OCI-LY1 (cell line): ENCODE results near the gene SRD5A1.

ENCODE experiments used
- H2AFZ ChIP-seq: fragments of 200-600 bp; sonication (generic), shearing (Covaris generic); 2 replicates; pipeline ENCODE4 v1.6.0; 2014; ENCODE audit warnings: antibody characterized with exemption, mild to moderate bottlenecking, low read length
- H3F3A ChIP-seq: fragments of 200-600 bp; sonication (generic), shearing (Covaris generic); 2 replicates; pipeline ENCODE4 v1.6.0; 2014; ENCODE audit warnings: mild to moderate bottlenecking, antibody characterized with exemption, low read length, moderate library complexity; ENCODE audit not compliant: insufficient read depth
- H3K27ac ChIP-seq: fragments of 200-600 bp; sonication (generic); 2 replicates; pipeline ENCODE4 v1.5.1; 2014; ENCODE audit warnings: low read length, mixed run types, mild to moderate bottlenecking, low read depth; ENCODE audit not compliant: poor library complexity, severe bottlenecking
- H3K27me3 ChIP-seq: fragments of 200-600 bp; sonication (generic); 2 replicates; pipeline ENCODE4 v1.6.0; 2014; ENCODE audit warnings: antibody characterized with exemption, mild to moderate bottlenecking, low read length, moderate library complexity; ENCODE audit not compliant: insufficient read depth
- H3K36me3 ChIP-seq: fragments of 200-600 bp; sonication (generic); 2 replicates; pipeline ENCODE4 v1.6.1; 2014; ENCODE audit warnings: mild to moderate bottlenecking, antibody characterized with exemption, low read length, moderate library complexity, mixed read lengths; ENCODE audit not compliant: insufficient read depth
- H3K4me1 ChIP-seq: fragments of 200-600 bp; sonication (generic); 2 replicates; pipeline ENCODE4 v1.5.1; 2014; ENCODE audit warnings: mild to moderate bottlenecking, low read length, moderate library complexity; ENCODE audit not compliant: insufficient read depth, severe bottlenecking
- H3K4me2 ChIP-seq: fragments of 200-600 bp; sonication (generic), shearing (Covaris generic); 2 replicates; pipeline ENCODE4 v1.6.1; 2014; ENCODE audit warnings: low read length
- H3K4me3 ChIP-seq: fragments of 200-600 bp; sonication (generic); 2 replicates; pipeline ENCODE4 v1.5.1; 2014; ENCODE audit warnings: low read length, low read depth, mild to moderate bottlenecking, mixed read lengths; ENCODE audit not compliant: poor library complexity, severe bottlenecking
- H3K79me2 ChIP-seq: fragments of 200-600 bp; shearing (Covaris generic); 2 replicates; pipeline ENCODE4 v1.6.1; 2016; ENCODE audit warnings: mixed run types, low read length, mixed read lengths; ENCODE audit not compliant: insufficient read depth
- H3K9ac ChIP-seq: fragments of 200-600 bp; sonication (generic), shearing (Covaris generic); 2 replicates; pipeline ENCODE4 v1.6.1; 2014; ENCODE audit warnings: mild to moderate bottlenecking, low read length, mixed read lengths
- H3K9me2 ChIP-seq: fragments of 200-600 bp; sonication (generic), shearing (Covaris generic); 2 replicates; pipeline ENCODE4 v1.6.1; 2014; ENCODE audit warnings: low read depth, mild to moderate bottlenecking, low read length, mixed read lengths
- H3K9me3 ChIP-seq: fragments of 200-600 bp; shearing (Covaris generic); 2 replicates; pipeline ENCODE4 v1.6.1; 2014; ENCODE audit warnings: low read length, mixed read lengths
- H4K20me1 ChIP-seq: fragments of 200-600 bp; sonication (generic), shearing (Covaris generic); 2 replicates; pipeline ENCODE4 v1.6.0; 2016; ENCODE audit warnings: mild to moderate bottlenecking, low read length; ENCODE audit not compliant: insufficient read depth
- EZH2 ChIP-seq: fragments of 200-600 bp; sonication (generic), shearing (Covaris generic); IDR thresholded peaks from 2 replicates; pipeline ENCODE4 v1.8.0; 2017; ENCODE audit warnings: borderline replicate concordance, mixed run types, mild to moderate bottlenecking, antibody characterized with exemption, low read length, moderate library complexity, mixed read lengths
- TF ChIP-seq, protein P1 (sequence below): fragments of 200-600 bp; sonication (generic), shearing (Covaris generic); IDR thresholded peaks from 2 replicates; pipeline ENCODE4 v1.5.1; 2017; ENCODE audit warnings: mild to moderate bottlenecking, antibody characterized with exemption, low read length, moderate library complexity, mixed read lengths

Gene SRD5A1

DNA sequence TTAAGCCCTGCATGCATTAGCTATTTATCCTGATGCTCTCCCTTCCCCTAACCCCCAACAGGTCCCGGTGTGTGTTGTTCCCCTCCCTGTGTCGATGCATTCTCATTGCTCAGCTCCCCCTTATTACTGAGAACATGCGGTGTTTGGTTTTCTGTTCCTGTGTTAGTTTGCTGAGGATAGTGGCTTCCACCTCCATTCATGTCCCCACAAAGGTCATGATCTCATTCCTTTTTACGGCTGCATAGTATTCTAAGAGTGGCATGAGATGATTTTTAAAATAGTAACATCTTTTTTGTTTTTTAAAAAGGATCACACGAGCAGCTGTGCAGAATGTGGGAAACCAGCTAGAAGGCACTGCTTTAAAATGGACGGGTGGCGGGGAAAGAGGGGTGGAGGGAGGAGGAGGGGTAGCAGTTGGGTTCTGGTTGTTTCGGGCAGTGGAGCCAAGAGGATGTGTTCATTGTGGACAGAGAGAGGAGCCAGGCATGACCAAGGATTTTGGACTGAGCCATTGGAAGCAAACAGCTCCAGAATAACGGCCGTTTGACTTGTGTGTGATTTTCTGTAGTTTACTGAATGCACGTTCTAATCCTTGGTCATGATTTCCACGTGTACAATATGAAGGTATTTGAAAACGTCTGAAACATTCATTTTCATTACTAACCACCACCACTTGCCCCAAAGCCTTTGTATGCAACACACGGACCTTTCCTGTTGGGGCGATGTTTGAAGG lies 78.3 kb downstream of the SRD5A1 start:
- TF ChIP-seq, protein P1, sequence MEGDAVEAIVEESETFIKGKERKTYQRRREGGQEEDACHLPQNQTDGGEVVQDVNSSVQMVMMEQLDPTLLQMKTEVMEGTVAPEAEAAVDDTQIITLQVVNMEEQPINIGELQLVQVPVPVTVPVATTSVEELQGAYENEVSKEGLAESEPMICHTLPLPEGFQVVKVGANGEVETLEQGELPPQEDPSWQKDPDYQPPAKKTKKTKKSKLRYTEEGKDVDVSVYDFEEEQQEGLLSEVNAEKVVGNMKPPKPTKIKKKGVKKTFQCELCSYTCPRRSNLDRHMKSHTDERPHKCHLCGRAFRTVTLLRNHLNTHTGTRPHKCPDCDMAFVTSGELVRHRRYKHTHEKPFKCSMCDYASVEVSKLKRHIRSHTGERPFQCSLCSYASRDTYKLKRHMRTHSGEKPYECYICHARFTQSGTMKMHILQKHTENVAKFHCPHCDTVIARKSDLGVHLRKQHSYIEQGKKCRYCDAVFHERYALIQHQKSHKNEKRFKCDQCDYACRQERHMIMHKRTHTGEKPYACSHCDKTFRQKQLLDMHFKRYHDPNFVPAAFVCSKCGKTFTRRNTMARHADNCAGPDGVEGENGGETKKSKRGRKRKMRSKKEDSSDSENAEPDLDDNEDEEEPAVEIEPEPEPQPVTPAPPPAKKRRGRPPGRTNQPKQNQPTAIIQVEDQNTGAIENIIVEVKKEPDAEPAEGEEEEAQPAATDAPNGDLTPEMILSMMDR, result no peak
- TF ChIP-seq EZH2, result no peak
- Histone ChIP-seq H3K4me1 (peaks cover 44% of the 10 kb centered on the region), H3F3A (no peaks in the 10 kb centered on the region), H4K20me1 (no peaks in the 10 kb centered on the region), H3K9me2 (no peaks in the 10 kb centered on the region), H3K79me2 (peaks cover 20% of the 10 kb centered on the region; the same call in 1 of the 2 replicates), H3K9me3 (no peaks in the 10 kb centered on the region), H3K9ac (peak overlapping the region; percentile 94), H3K27me3 (no peaks in the 10 kb centered on the region), H2AFZ (no peak overlapping the region), H3K4me2 (peak overlapping the region; percentile 80), H3K36me3 (peaks cover 13% of the 10 kb centered on the region), H3K4me3 (peak overlapping the region; percentile 69), H3K27ac (peak overlapping the region; percentile 83)

DNA sequence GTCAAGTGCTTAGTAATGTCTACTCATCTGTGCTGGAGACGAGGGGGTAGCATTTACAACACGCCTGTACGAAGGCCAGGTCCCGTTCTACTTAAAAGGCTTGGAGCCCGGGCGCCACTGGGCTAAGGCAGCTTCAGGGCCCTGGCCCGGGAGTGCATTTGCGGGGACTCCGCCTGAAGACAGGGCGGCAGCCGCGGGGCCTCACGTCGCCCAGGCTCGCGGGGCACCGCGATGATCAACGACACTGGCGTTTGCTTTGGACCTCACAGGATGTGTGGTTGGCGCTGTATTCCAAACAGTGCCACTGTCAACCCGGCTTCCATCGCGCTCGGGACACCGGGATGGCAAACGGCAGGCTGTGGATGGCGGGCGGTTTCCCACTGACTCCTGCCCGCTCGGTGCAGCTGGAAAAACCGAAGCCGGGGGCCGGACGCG lies 78.9 kb downstream of the SRD5A1 start:
- H3K27me3 ChIP-seq, result no peaks in the 10 kb centered on the region
- peaks cover 19% of the 10 kb centered on the region for H3K36me3 ChIP-seq
- no peak for TF ChIP-seq EZH2
- TF ChIP-seq, protein P1, result no peak; the same call in 1 of the 2 replicates

DNA sequence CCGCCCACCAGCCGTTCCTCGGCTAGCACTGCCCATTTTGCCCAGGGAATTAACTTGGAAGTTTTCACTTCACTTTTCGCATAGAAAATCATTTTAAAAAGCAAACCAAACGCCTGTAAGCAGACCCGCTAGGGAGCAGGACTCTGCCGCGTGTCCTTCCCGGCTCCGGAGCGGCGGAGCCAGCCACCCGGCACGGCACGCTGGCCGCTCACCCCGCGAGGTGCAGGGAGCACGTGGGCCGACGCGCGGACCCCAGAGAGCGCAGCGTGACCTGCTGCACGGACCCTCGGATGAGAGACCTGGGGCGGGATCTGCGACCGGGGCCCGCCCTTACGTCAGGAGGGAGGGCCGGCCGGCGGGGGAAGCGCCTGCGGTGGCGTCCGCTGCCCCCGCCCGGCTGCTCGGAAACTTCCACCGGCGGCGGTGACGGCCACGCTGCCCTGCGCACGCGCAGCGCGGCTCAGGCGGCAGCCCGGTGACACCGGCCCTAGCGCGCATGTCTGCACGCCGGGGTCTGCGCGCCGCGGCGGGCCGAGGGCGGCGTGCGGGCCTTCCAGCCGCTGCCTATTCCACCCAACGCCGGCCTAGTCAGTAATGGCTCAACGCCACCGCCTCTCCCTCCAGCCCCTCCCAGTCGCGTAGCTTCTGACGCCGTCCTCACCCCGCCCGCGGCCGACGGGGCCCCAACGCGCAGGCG lies 79.5 kb downstream of the SRD5A1 start:
- Histone ChIP-seq H2AFZ (no peak overlapping the region), H4K20me1 (no peaks in the 10 kb centered on the region; the same call in 1 of the 2 replicates), H3K79me2 (peaks cover 22% of the 10 kb centered on the region; the same call in 1 of the 2 replicates), H3K27me3 (no peaks in the 10 kb centered on the region), H3K9ac (peak overlapping the region; percentile 94), H3F3A (no peaks in the 10 kb centered on the region), H3K4me2 (peak overlapping the region; percentile 80), H3K36me3 (peaks cover 24% of the 10 kb centered on the region), H3K9me3 (no peaks in the 10 kb centered on the region), H3K4me3 (peak overlapping the region; percentile 69), H3K9me2 (no peaks in the 10 kb centered on the region), H3K27ac (peak overlapping the region; percentile 83), H3K4me1 (peaks cover 51% of the 10 kb centered on the region)
- TF ChIP-seq, protein P1, result no peak
- no peak for TF ChIP-seq EZH2

More for the DNA sequence above, 78.9 kb downstream of the SRD5A1 start:
- H3K79me2 ChIP-seq, result peaks cover 21% of the 10 kb centered on the region; the same call in 1 of the 2 replicates
- no peaks in the 10 kb centered on the region for H3K9me2 ChIP-seq
- peak overlapping the region; percentile 69 for H3K4me3 ChIP-seq
- H3K27ac ChIP-seq, result peak overlapping the region; percentile 83
- H3F3A ChIP-seq, result no peaks in the 10 kb centered on the region
- H3K4me1 ChIP-seq, result peaks cover 50% of the 10 kb centered on the region
- H4K20me1 ChIP-seq, result no peaks in the 10 kb centered on the region
- peak overlapping the region; percentile 80 for H3K4me2 ChIP-seq
- H2AFZ ChIP-seq, result no peak overlapping the region
- no peaks in the 10 kb centered on the region for H3K9me3 ChIP-seq
- H3K9ac ChIP-seq, result peak overlapping the region; percentile 94
